H1 (cell line): ENCODE data around the gene ALPL. TPM values are rescaled to one million over a fixed set of nuclear protein-coding genes. Genes with fewer than 3 reads are reported as not detected.

Experiments used
- CTCF ChIA-PET: fragments of 300-600 bp; sonication (Branson Sonifier 250); formaldehyde crosslinking; loops from one replicate; lab custom pipeline; 2021; ENCODE audit not compliant: partially characterized antibody; lab: Charles Lee
- POLR2A ChIA-PET: fragments of 300-600 bp; sonication (Branson Sonifier 250); formaldehyde crosslinking; loops from one replicate; lab custom pipeline; 2021; ENCODE audit warnings: inconsistent platforms; ENCODE audit not compliant: partially characterized antibody; lab: Charles Lee
- DNase-seq, 2 experiments: peaks; one replicate each; pipeline versions ENCODE4 v3.0.0 to v3.0.0-alpha.2; 2010 to 2022; ENCODE audit warnings: low spot score in 2 of 2, low read depth in 1 of 2, mixed read lengths in 1 of 2
- FAIRE-seq: peaks from 2 replicates; lab custom pipeline; 2011; peaks lifted over from hg19 to GRCh38; lab: Jason Lieb, UNC
- H2AFZ ChIP-seq: 2 replicates; pipeline ENCODE4 v1.8.1; 2012; ENCODE audit warnings: low read length, inconsistent platforms
- H2AK5ac ChIP-seq: 2 replicates; pipeline ENCODE4 v1.6.1; 2013; ENCODE audit warnings: low read depth, low read length
- H2BK120ac ChIP-seq: replicated peaks from 2 replicates; pipeline ENCODE3; 2013; ENCODE audit warnings: low read depth, low read length, inconsistent platforms
- H2BK12ac ChIP-seq: 2 replicates; pipeline ENCODE4 v1.6.1; 2013; ENCODE audit warnings: low read depth, low read length
- H2BK15ac ChIP-seq: 2 replicates; pipeline ENCODE4 v1.6.1; 2013; ENCODE audit warnings: low read length
- H2BK20ac ChIP-seq: 2 replicates; pipeline ENCODE4 v1.6.1; 2013; ENCODE audit warnings: low read length
- H2BK5ac ChIP-seq: 2 replicates; pipeline ENCODE4 v1.6.1; 2013; ENCODE audit warnings: low read depth, low read length
- H3K14ac ChIP-seq: 2 replicates; pipeline ENCODE4 v1.6.1; 2013; ENCODE audit warnings: inconsistent platforms; ENCODE audit not compliant: insufficient read length
- H3K18ac ChIP-seq: 2 replicates; pipeline ENCODE4 v1.6.1; 2013; ENCODE audit warnings: low read length; ENCODE audit errors: extremely low read depth
- H3K23ac ChIP-seq: 2 replicates; pipeline ENCODE4 v1.6.1; 2013; ENCODE audit warnings: inconsistent platforms; ENCODE audit not compliant: insufficient read length
- H3K23me2 ChIP-seq: 2 replicates; pipeline ENCODE4 v1.6.1; 2013; ENCODE audit warnings: low read depth, low read length
- H3K27ac ChIP-seq: 2 replicates; pipeline ENCODE4 v1.6.1; 2011; ENCODE audit warnings: low read depth, low read length, inconsistent platforms
- H3K27me3 ChIP-seq, 4 experiments: replicated peaks in 1 of 4; 1 replicate in 1 of 4; 2 replicates in 3 of 4; pipeline versions ENCODE4 v1.6.1 to v1.8.1; 2011 to 2013; ENCODE audit warnings: low read length in 3 of 4, mild to moderate bottlenecking in 3 of 4, inconsistent platforms in 2 of 4, mixed read lengths in 2 of 4, moderate library complexity in 1 of 4; ENCODE audit not compliant: control insufficient read depth in 3 of 4, insufficient read depth in 3 of 4; ENCODE audit errors: extremely low read depth in 1 of 4
- H3K36me3 ChIP-seq, 4 experiments: 2 replicates each; pipeline versions ENCODE4 v1.6.1 to v1.8.1; 2011 to 2013; ENCODE audit warnings: mild to moderate bottlenecking in 4 of 4, low read length in 3 of 4, moderate library complexity in 2 of 4, control low read depth in 1 of 4, inconsistent platforms in 1 of 4; ENCODE audit not compliant: insufficient read depth in 4 of 4, control insufficient read depth in 2 of 4
- H3K4ac ChIP-seq: replicated peaks from 2 replicates; pipeline ENCODE3; 2013; ENCODE audit warnings: low read length, low read depth, mixed read lengths, inconsistent platforms; ENCODE audit not compliant: insufficient read length
- H3K4me1 ChIP-seq, 4 experiments: replicated peaks in 1 of 4; 1 replicate in 1 of 4; 2 replicates in 3 of 4; pipeline versions ENCODE4 v1.6.1 to v1.8.1; 2011 to 2013; ENCODE audit warnings: low read length in 3 of 4, inconsistent platforms in 2 of 4, mixed read lengths in 1 of 4; ENCODE audit not compliant: insufficient read depth in 4 of 4, control insufficient read depth in 3 of 4
- H3K4me2 ChIP-seq, 2 experiments: 2 replicates each; pipeline versions ENCODE4 v1.6.1 to v1.8.1; 2011 to 2013; ENCODE audit warnings: low read depth in 2 of 2, low read length in 2 of 2, control low read depth in 1 of 2, inconsistent platforms in 1 of 2, mild to moderate bottlenecking in 1 of 2; ENCODE audit not compliant: insufficient read depth in 1 of 2
- H3K4me3 ChIP-seq, 4 experiments: fragments of 200-600, 300-600 bp in 1 of 4; sonication (generic), shearing (Covaris generic), sonication (Bioruptor Twin) in 1 of 4; 2 replicates each; pipeline versions ENCODE4 v1.5.1 to v1.8.1; 2011 to 2016; ENCODE audit warnings: low read length in 4 of 4, low read depth in 3 of 4, control low read depth in 2 of 4, inconsistent platforms in 2 of 4, mild to moderate bottlenecking in 2 of 4, mixed read lengths in 1 of 4, moderate library complexity in 1 of 4; ENCODE audit not compliant: insufficient read depth in 2 of 4; ENCODE audit errors: extremely low read depth in 1 of 4
- H3K56ac ChIP-seq: replicated peaks from 2 replicates; pipeline ENCODE3; 2013; ENCODE audit warnings: low read depth, mild to moderate bottlenecking, mixed read lengths, low read length, inconsistent platforms; ENCODE audit not compliant: insufficient read length
- H3K79me1 ChIP-seq: 2 replicates; pipeline ENCODE4 v1.6.1; 2013; ENCODE audit warnings: low read depth, low read length, control low read depth
- H3K79me2 ChIP-seq, 2 experiments: 2 replicates each; pipeline versions ENCODE4 v1.6.1 to v1.8.1; 2012 to 2013; ENCODE audit warnings: low read length in 2 of 2, mild to moderate bottlenecking in 2 of 2, inconsistent platforms in 1 of 2; ENCODE audit not compliant: insufficient read depth in 2 of 2, control insufficient read depth in 1 of 2
- H3K9ac ChIP-seq, 4 experiments: replicated peaks in 1 of 4; 1 replicate in 1 of 4; 2 replicates in 3 of 4; pipeline versions ENCODE4 v1.6.1 to v1.8.1; 2011 to 2013; ENCODE audit warnings: low read depth in 3 of 4, low read length in 3 of 4, control low read depth in 2 of 4, mild to moderate bottlenecking in 2 of 4, moderate library complexity in 2 of 4, inconsistent platforms in 1 of 4; ENCODE audit errors: extremely low read depth in 1 of 4
- H3K9me3 ChIP-seq, 2 experiments: 2 replicates each; pipeline versions ENCODE4 v1.6.1 to v1.8.1; 2012 to 2013; ENCODE audit warnings: mild to moderate bottlenecking in 2 of 2, moderate library complexity in 2 of 2, control low read depth in 1 of 2, inconsistent platforms in 1 of 2, low read depth in 1 of 2, low read length in 1 of 2, mixed read lengths in 1 of 2; ENCODE audit not compliant: insufficient read depth in 2 of 2
- H4K20me1 ChIP-seq, 2 experiments: replicated peaks in 1 of 2; 2 replicates each; pipeline versions ENCODE3 to v1.8.1; 2011 to 2013; ENCODE audit warnings: inconsistent platforms in 2 of 2, low read length in 2 of 2, mild to moderate bottlenecking in 1 of 2; ENCODE audit not compliant: insufficient read depth in 2 of 2, control insufficient read depth in 1 of 2
- H4K5ac ChIP-seq: 2 replicates; pipeline ENCODE4 v1.6.1; 2013; ENCODE audit warnings: low read length, low read depth, mixed read lengths, inconsistent platforms; ENCODE audit not compliant: insufficient read length
- H4K8ac ChIP-seq: 2 replicates; pipeline ENCODE4 v1.8.0; 2013; ENCODE audit warnings: mild to moderate bottlenecking, moderate library complexity, low read length, inconsistent platforms; ENCODE audit not compliant: insufficient read depth; ENCODE audit errors: extremely low read depth
- H4K91ac ChIP-seq: replicated peaks from 2 replicates; pipeline ENCODE3; 2013; ENCODE audit warnings: low read length, mixed read lengths, inconsistent platforms; ENCODE audit not compliant: insufficient read length
- ATF2 ChIP-seq: IDR thresholded peaks from 2 replicates; pipeline ENCODE4 v1.6.1; 2012; ENCODE audit warnings: low read length, inconsistent platforms
- BACH1 ChIP-seq: IDR thresholded peaks from 2 replicates; pipeline ENCODE4 v1.6.1; 2012; ENCODE audit warnings: low read length, improper control_type of control experiment
- CHD1 ChIP-seq: IDR thresholded peaks from 2 replicates; pipeline ENCODE4 v1.6.1; 2012; ENCODE audit warnings: low read depth, low read length, improper control_type of control experiment
- HDAC6 ChIP-seq: IDR thresholded peaks from one replicate; pipeline ENCODE4 v1.7.1; 2012; ENCODE audit warnings: low read depth, mild to moderate bottlenecking, inconsistent platforms, low read length, moderate library complexity
- KDM5A ChIP-seq: fragments of 200-600 bp; IDR thresholded peaks from 2 replicates; pipeline ENCODE4 v1.7.1; 2012; ENCODE audit warnings: mild to moderate bottlenecking, low read length, inconsistent platforms, mixed read lengths
- SP4 ChIP-seq: IDR thresholded peaks from 2 replicates; pipeline ENCODE4 v1.6.1; 2012; ENCODE audit warnings: low read length, inconsistent platforms
- USF2 ChIP-seq: IDR thresholded peaks from 2 replicates; pipeline ENCODE4 v1.6.1; 2011; ENCODE audit warnings: low read length, improper control_type of control experiment
- WGBS, 2 experiments: shearing (Covaris generic) in 1 of 2; methylation state at CpG; one replicate each; pipeline versions ENCODE4 v1.1.6 to v1.1.7; 2013 to 2015; ENCODE audit warnings: low lambda C conversion rate in 2 of 2, mixed read lengths in 2 of 2, inconsistent platforms in 1 of 2, low coverage in 1 of 2, missing lambda C conversion rate in 1 of 2; ENCODE audit not compliant: insufficient replicate concordance in 2 of 2, insufficient coverage in 1 of 2, insufficient read length in 1 of 2; ENCODE audit errors: extremely low coverage in 1 of 2, missing lambda C conversion rate in 1 of 2; 5-methylcytosine and 5-hydroxymethylcytosine counted together
- polyA plus RNA-seq, 7 experiments: library from polyadenylated mRNA; depleted of rRNA in 3 of 7; stranded (reverse) in 5 of 7; unstranded in 2 of 7; fragments of >200 nt in 5 of 7; fragments of 200-250 nt in 2 of 7; gene quantifications; 1 replicate in 5 of 7; 2 replicates in 1 of 7; 4 replicates in 1 of 7; pipeline versions ENCODE4 v1.2.1 to v1.2.3, GENCODE V29; 2011 to 2013; ENCODE audit warnings: missing spikeins in 2 of 7, mixed read lengths in 2 of 7
- total RNA-seq: library from RNA; stranded (reverse); fragmentation: NEBNext Ultra II Directional; extraction: Animal tissue kit (Norgen Biotek cat#: 25700); gene quantifications from 2 replicates; pipeline ENCODE4 v1.2.1, GENCODE V29; 2021

Gene ALPL
- total and polyA plus RNA-seq, 2 of the 8 experiments (the other 6 are each of a cell fraction or from before 2014, with no cell fraction given) = 175 to 362 TPM

GRCh38 chr1:21607549-21608529 is 98.6 kb downstream of the ALPL start:
- peak; percentile 100 for DNase-seq
- H2BK12ac ChIP-seq = peak overlapping the region; percentile 96; the same call in 1 of the 2 replicates
- H3K4me3 ChIP-seq = peak overlapping the region in 1 of 4 experiments; percentile 40; a peak in 2 of 8 replicates
- no peak overlapping the region for H3K14ac ChIP-seq
- WGBS, 2 experiments = 42% methylated on average over 33 of the region's 37 CpGs; no CpG with 5 or more reads in 1 of the 2 experiments
- no peaks in the 10 kb centered on the region; a peak in 2 of 8 replicates for H3K36me3 ChIP-seq
- no peak overlapping the region for H4K5ac ChIP-seq
- no peak overlapping the region for H4K91ac ChIP-seq
- peak overlapping the region; percentile 75; the same call in 1 of the 2 replicates for H4K8ac ChIP-seq
- CTCF ChIA-PET = interaction anchor here (1.3 to 3.5 kb wide), 7 partner anchors 9 to 352 kb away, joined by 3 to 15 read pairs (median 4); no protein-coding TSS in a partner anchor
- H2BK5ac ChIP-seq = peak overlapping the region; percentile 83; the same call in 1 of the 2 replicates
- H2AFZ ChIP-seq = 0 out of 2 replicates have a peak overlapping the region, but pooled peaks have one; percentile 19
- peaks cover 2 to 7% (median 3%) of the 10 kb centered on the region in 4 experiments; a peak in 6 of 7 replicates for H3K4me1 ChIP-seq
- no peak overlapping the region for H3K4ac ChIP-seq
- 0 out of 2 replicates have a peak overlapping the region, but pooled peaks have one; percentile 72 for H2BK15ac ChIP-seq
- no peak overlapping the region for H3K56ac ChIP-seq
- no peak overlapping the region for H3K27ac ChIP-seq
- H3K23me2 ChIP-seq = peaks cover 5% of the 10 kb centered on the region; the same call in 1 of the 2 replicates
- no peak overlapping the region for H3K23ac ChIP-seq
- 0 out of 7 replicates have a peak overlapping the region, but pooled peaks of 1 of the 4 experiments have one; percentile 21 for H3K9ac ChIP-seq
- POLR2A ChIA-PET = interaction anchor here (3.4 kb wide), 1 partner anchor 14 kb away, joined by 14 read pairs; no protein-coding TSS in a partner anchor
- H3K9me3 ChIP-seq = no peaks in the 10 kb centered on the region
- peak; percentile 92 for FAIRE-seq
- H4K20me1 ChIP-seq = peaks cover 0 to 3% of the 10 kb centered on the region in 2 experiments
- peaks cover 2% of the 10 kb centered on the region; the same call in 1 of the 2 replicates for H3K79me1 ChIP-seq
- H2BK20ac ChIP-seq = no peak overlapping the region
- H3K4me2 ChIP-seq = peak overlapping the region; percentile 42; a peak in 2 of 4 replicates
- H3K27me3 ChIP-seq = no peaks in the 10 kb centered on the region
- H3K79me2 ChIP-seq = no peaks in the 10 kb centered on the region
- H2AK5ac ChIP-seq = 0 out of 2 replicates have a peak overlapping the region, but pooled peaks have one; percentile 90
- H3K18ac ChIP-seq = peak overlapping the region; percentile 87; the same call in 1 of the 2 replicates
- no peak overlapping the region for H2BK120ac ChIP-seq
- TF ChIP-seq USF2 (no peak), HDAC6 (no peak), ATF2 (no peak), BACH1 (no peak), SP4 (peak; percentile 94), CHD1 (no peak), KDM5A (no peak)
